ENCODE results near the gene CCT4.
A peak's percentile ranks its signal among the peaks of the same experiment; 100 is the strongest.
"Not testable (repeated sequence)": the region's sequence is repeated elsewhere in the genome, so short reads cannot be mapped to it uniquely, and the experiment has no call there.

The CCT4 gene

DNA sequence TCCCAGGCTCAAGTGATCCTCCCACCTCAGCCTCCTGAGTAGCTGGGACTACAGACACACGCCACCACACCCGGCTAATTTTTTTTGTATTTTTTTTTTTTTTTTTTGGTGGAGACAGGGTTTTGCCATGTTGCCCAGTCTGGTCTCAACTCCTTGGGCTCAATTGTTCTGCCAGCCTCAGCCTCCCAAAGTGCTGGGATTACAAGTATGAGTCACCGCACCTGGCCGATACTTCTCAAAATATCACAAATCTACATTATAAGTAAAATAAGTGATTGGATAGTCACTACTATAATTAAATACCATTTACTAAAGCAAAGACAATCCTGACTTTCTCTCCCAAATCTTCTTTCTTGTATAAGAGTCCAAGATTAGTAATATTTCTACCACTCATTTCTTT lies 9.1 kb downstream of the CCT4 start:
- not testable (repeated sequence) for DNase-seq

DNA sequence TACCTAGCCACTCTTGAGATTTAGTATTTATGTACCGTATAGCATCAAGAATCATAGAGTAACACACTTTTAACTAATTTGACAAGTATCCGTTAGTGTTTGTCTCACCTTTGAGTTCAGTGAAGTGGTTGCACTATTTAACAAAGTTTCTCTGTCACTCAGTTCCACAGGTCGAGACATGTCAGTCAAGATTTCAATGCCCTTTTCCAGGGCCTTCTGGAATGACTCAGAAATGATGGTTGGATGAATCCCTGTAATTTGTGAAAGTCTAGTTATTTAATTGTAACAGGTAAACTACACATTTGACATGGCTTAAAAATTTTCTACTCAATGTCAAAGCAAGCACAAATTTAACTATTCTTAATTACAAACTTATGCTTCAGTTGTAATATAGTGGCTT lies 9.7 kb downstream of the CCT4 start:
- DNase-seq: no peak

DNA sequence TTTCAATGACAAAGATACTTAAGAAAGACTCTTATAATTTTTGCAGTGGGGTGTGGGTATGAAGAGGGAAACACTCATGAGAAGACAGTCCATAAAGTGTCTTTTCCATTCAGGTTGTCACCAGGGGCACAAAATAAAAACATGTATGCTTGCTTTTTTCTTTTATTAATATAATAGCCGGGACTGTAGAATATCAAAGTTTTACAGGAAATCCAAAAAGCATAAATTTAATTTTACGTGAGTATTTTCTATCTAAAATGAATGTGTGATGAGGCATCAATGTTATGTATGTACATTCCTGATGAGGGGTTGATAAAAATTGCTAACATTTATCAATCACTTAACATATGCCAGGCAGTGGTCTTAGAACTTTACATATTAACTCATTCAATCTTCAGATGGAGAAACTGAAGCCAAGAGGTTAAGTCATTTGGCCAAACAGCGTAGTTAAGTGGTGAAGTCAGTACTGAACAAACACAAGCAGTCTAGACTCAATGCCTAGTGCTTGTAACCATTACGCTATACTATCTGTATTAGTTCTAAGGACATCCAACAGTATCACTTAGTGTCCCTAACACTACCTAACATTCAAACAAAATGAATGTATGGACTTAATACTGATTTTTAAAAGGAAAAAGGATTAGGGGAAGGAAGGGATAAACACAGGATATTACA lies 10.7 kb downstream of the CCT4 start:
- DNase-seq: no peak

DNA sequence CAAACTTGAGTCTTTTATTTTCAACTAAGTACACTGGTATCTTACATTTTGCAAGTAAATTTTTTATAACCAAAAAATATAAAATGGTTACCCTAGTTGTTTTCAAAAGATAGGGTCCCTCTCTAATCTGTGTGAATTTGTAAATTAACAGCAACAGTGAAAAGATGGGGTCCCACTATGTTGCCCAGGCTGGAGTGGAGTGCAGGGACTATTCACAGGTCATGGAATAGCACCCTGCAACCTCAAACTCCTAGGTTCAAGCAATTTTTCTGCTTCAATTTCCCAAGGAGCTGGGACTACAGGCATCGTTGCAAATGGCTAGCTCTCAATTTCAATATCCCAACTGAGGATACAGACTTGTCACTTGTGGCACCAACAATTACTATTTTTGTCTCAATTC lies 12.1 kb downstream of the CCT4 start:
- DNase-seq: no peak

DNA sequence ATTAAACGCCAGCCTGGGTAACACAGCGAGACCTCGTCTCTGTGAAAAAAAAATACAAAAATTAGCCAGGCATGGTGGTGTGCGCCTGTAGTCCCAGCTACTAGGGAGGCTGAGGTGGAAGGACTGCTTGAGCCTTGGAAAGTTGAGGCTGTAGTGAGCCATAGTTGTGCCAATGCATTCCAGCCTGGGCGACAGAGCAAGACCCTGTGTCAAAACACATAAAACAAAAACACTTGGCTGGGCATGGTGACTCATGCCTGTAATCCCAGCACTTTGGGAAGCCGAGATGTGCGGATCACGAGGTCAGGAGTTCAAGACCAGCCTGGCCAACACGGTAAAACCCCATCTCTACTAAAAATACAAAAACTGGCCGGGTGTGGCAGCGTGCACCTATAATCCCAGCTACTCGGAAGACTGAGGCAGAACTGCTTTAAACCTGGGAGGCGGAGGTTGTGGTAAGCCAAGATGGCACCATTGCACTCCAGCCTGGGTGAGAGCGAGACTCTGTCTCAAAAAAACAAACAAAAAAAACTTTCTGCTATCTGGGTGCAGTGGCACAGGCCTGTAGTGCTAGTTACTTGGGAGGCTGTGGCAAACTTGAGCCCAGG lies 21.9 kb downstream of the CCT4 start:
- not testable (repeated sequence) for DNase-seq

DNA sequence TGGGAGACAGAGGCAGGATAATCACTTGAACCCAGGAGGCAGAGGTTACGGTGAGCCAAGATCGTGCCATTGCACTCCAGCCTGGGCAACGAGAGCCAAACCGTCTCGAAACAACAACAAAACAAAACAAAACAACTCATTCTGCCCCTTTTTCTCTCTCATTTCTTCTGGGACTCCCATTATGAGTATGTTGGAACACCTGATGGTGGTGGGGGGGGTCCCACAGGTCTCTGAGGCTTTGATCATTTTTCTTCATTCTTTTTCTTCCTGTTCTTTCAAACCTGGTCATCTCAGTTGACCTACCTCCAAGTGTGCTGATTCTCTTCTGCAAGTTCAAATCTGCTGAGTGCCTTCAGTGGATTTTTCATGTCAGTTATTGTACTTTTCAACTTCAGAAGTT lies 26.4 kb downstream of the CCT4 start:
- DNase-seq: no peak

DNA sequence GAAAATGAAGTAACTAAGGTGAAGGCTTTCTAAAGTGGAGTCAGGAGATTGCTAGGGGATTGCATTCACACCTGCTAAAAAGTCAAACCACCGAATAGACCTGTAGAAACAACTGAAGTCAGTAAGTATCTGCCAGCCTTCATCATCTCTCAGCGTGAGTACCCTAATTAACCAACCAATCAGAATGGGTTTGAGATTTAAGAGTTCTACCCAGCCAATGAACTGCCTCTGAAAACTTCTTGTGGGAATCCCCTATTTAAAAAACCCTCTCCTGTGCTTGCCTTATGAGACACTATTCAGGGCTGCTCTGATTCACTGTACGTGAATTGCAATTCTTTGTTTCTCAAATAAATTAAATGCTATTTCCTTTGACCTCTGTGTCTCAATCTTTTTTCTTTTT lies 31.2 kb downstream of the CCT4 start:
- no peak for DNase-seq

DNA sequence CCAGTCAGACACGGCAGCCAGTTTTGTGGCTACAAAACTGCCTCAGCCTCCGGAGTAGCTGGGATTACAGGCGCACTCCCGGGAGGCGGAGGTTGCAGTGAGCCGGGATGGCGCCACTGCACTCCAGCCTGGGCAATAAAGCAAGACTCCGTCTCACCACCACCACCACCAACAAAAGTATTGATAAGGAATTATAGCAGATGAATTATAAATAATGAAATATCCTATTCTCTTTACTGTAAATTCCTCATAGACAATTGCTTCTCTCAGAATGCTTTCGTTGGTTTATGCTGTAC lies 33.2 kb downstream of the CCT4 start:
- no peak for DNase-seq

DNA sequence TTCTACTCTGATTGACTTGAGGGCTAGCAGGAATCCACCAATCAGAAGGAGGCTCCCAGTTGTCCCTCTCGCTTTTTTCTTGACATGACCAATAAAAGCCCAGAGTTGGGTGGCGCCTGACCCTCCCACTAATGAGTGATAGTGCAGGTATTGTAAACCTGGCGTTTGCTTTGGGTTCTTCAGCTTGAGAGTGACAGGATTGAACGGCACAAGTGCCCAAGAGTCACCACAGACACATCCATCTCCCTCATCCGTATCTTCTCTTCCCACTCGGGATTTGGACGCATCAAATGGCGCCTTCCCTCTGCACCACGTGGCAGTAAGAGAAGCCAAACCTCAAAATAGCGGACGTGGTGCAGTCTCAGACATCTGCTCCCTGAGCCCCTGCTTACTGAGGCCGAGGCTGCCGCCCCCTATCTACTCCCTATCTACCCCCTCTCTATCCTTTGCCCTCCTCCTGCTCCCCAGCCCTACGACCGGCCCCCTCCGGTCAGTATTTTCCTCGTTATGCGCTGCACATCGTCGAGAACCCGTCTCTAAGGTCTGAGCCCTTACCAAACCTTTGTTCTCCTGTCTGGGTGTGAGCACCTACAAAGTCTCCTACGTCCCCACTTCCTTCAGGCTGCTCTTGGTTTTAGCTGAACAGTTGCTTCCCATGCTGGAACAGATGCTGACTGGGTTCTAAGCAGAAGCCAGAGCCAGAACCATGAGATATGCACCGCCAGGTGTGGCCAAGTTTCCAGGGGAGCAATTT lies 33.7 kb downstream of the CCT4 start:
- peak; percentile 96 for DNase-seq

DNA sequence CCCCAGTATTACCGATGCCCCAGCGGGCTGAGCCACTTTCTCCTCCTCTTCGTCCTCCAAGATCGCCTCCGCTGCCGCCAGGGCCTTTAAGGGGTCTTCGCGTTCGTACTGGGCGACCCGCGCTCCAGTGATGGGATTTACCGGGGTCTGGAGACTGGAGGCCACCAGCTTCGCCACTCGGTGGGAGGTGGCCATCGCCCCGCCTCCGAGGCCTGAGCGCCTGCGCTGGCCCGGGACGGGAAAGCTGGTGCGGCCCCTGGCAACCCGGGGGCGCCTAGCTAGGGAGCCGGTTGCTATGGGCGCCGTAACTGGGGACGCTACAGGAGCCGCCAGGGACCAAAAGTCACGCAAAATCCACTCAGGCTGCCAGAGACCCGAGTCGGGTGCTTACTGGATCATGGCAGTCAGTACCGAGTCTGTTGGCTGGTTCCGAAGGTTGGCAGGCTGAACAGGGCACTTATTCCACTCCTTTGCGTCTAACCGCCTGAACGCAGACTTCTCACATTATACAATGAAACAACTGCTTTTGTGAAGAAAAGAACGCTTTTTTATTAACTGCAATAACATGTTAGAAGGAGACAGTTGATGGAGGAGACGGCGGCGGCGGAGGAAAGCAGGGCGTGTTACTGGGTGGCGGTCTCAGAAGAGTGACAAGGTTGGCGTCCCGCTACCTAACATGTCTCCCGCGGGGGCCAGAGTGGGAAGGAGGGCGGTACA lies 34.5 kb downstream of the CCT4 start, which contains the start of gene FAM161A:
Gene FAM161A (minus strand): TSS at position 214 of the 717 bp plus-strand sequence. CDS start 19 bp downstream, at position 195.
- peak; percentile 88 for DNase-seq

DNA sequence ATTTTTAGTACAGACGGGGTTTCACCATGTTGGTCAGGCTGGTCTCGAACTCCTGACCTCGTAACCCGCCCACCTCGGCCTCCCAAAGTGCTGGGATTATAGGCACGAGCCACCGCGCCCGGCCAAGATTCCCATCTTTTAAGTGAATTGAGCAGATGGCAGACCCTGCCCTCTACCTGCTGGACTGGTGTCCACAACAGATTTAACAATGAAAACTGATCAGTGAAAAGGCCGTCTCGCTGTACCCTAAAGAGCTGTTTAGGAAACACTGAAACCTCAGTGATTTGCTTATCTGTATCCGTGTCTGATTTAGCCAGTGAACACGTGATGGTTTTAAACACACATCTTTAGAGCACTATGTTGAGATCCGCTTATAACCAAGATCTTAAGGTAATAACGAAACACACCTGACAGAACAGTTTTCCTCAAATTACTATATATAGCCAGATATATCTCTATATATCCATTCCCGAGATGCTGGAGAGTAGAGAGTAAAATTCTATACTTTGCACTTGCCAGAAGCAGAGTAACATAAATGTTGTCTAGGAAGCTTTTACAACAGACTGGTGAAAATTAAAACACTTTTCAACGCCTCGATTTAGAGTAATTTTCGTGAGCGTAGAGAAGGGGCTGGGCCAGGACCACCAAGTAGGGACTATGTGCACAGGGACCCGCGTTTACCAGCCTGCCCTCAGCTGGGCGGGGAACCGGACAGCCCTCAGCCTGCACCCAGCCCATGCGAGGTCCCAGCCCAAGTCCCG lies 35.2 kb downstream of the CCT4 start:
- no peak for DNase-seq

DNA sequence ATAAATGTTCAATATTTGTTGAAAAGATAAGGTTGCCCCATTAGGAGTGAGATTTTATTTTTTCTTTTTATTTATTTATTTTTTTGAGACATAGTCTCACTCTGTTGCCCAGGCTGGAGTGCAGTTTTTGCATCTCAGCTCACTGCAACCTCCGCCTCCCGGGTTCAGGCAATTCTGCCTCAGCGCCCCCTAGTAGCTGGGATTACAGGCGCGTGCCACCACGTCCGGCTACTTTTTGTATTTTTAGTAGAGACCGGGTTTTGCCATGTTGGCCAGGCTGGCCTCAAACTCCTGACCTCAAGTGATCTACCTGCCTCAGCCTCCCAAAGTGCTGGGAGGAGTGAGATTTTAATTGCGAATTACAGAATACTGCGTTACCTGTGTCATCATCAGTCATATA lies 37.2 kb downstream of the CCT4 start:
- not testable (repeated sequence) for DNase-seq

DNA sequence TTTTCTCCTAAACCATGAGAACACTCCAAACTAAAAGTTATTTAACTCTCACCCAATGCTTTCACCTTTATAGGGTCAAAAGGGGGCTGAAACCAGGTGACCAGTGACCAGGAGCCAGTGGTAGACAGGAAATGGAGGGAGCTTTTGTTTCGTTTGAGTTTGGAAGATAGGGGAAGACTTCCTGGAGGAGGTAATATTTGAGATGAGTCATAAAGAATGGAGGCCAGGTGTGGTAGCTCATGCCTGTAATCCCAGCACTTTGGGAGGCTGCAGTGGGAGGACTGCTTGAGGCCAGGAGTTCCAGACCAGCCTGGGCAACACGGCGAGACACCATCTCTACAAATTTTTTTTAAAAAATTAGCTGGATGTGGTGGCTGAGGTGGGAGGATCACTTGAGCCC lies 43.1 kb downstream of the CCT4 start:
- no peak for DNase-seq

DNA sequence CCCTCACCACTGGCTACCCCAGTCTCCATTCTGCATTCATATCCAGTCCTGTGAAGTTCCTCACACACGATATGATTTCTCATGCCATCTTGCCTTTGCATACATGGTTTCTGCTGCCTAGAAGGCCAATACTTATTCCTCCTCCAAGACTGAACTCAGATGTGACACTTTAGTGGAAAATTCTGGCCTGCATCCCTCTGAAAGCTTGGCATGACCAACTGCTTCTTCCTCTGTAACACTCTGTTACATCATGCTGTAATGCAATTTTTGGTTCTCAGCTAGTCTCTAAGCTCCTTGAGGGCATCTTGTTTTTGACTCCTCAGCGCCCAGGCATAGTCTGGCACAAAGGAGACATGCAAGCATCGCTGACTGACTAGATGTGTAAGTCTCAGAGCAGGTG lies 47.2 kb downstream of the CCT4 start:
- DNase-seq: no peak

DNA sequence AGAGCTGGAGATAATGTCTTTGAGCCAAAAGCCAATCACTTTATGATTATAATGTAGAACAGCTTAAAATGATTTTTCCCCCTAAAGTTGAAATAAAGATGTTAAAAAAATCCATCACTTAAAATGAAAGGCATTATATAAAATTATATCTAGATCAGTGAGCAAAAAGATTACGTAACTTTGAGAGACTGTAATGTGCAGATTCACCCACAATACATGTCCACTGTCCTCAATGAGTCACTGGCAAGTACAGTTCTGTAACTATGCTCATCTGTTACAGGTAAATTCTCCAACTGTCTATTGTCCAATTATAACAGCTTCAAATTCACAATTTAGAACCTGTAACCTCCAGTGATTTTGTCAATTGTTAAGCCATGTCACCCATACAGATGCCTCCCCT lies 53.6 kb downstream of the CCT4 start:
- DNase-seq: no peak

DNA sequence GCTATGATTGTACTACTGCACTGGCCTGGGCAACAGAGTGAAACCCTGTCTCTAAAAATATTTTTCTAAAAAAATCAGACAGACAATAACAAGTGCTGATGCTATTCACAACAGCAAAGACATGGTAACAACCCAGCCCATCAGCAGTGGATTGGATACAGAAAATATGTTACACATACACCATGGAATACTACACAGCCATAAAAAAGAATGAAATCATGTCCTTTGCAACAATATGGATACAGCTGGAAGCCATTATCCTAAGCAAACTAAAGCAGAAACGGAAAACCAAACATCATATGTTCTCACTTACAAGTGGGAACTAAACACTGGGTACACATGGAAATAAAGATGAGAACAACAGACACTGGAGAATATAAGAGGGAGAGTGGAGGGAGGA lies 54.5 kb downstream of the CCT4 start:
- no peak for DNase-seq

DNA sequence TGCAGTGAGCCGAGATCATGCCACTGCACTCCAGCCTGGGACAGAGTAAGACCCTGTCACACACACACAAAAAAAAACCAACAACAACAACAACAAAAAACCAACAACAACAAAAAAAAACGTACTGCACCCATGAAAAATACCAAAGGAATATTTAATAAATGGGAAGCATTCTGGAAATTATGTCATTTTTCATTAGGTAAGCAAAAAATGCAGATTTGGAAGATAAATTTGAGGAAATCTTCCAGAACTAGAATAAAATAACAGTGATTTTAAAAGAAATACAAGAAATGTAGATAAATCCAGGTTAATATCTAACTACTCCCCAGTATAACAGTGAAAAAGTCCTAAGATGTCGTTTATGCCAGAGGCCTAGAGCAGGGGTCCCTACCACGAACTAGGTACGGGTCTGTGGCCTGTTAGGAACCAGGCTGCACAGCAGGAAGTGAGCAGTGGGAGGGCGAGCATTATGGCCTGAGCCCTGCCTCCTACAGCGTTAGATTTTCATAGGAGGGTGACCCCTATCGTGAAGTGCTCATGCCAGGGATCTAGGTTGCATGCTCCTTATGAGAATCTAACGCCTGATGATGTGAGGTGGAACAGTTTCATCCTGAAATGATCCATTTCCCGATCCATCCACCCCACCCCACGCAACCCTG lies 56.1 kb downstream of the CCT4 start:
- DNase-seq: no peak

DNA sequence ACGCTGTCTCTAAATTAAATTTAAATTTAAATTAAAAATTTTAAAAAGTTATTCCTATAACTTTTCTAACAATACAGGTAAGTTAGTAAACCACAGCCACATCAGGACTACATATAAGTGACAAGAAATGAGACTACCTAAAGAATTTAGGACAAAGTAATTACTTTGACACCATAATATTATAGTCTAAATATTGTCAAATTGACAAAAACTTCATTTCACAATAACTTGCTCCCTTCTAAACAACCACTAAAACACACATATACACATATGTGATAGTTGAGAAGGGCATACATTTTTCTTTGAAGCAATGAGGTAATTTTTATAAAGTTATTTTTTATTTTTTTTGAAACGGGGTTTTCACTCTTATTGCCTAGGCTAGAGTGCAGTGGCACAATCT lies 66.2 kb downstream of the CCT4 start:
- DNase-seq: no peak
